Measurements from ENCODE around the gene SLC25A26.
A peak's percentile ranks its signal among the peaks of the same experiment; 100 is the strongest.
"Not testable (repeated sequence)": the region's sequence is repeated elsewhere in the genome, so short reads cannot be mapped to it uniquely, and the experiment has no call there.

The SLC25A26 gene

DNA sequence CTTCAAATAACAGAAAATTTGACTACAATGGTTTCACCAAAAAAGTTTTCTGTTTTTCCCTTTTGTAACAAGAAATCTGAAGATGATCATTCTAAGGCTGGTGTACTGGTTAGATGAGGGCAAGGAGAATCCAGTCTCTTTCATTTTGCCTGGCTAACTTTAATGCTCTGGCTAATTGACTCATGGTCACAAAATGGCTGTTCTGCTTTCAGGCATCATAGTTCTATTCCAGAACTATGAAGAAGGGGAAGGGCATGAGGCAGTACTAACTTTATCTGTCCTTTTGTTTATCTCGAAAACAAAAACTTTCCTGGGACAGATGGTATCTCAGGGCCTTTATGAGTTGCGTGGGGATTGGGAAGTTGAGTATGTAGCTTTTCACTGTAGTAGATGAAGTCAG lies 50.4 kb downstream of the SLC25A26 start:
- DNase-seq, result no peak

DNA sequence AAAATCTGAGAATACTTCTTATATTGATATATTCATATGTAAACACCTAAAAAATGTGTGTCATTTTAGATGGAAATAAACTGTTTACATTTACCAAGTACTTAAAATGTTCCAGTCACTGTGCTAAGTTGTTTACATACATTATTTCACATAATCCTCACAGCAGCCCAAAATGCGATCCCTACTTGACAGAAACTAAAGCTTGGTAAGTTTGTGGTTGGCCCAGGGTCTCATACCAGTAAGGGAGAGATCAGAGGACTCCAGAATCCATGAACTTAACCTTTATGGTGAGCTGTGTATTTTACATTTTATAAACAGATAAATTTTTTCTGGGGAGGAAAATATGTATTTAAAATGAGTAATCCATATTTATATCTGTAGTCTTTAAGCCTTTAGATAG lies 51.2 kb downstream of the SLC25A26 start:
- no peak for DNase-seq

DNA sequence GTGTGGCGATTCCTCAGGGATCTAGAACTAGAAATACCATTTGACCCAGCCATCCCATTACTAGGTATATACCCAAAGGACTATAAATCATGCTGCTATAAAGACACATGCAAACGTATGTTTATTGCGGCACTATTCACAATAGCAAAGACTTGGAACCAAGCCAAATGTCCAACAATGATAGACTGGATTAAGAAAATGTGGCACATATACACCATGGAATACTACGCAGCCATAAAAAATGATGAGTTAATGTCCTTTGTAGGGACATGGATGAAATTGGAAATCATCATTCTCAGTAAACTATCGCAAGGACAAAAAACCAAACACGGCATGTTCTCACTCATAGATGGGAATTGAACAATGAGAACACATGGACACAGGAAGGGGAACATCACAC lies 54.0 kb downstream of the SLC25A26 start:
- DNase-seq, result not testable (repeated sequence)

DNA sequence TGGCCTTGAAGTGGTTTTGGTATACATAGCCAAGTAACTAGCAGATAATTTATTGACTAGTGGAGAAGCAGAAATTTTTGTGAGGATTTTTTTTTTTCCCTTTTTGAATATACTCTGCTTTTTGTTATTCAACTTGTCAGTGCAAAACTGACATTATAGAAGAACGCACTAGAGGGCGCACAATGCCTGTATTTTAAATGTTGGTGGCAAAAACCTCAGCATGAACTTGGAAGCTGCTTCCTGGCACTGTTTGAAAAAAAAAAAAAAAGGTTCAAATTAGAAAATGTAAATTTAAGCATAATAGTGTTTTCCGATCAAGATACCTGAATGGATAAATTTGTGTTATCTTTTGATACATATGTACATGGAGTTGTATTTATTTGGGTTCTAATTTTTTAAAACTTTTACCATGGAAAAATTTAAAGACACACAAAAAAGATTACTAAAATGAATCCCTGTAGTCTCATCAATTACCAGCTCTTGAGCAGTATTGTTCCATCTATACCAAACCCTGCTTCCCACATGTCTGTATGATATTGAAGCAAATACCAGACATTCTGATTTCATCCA lies 56.0 kb downstream of the SLC25A26 start:
- DNase-seq, result peak; percentile 49

DNA sequence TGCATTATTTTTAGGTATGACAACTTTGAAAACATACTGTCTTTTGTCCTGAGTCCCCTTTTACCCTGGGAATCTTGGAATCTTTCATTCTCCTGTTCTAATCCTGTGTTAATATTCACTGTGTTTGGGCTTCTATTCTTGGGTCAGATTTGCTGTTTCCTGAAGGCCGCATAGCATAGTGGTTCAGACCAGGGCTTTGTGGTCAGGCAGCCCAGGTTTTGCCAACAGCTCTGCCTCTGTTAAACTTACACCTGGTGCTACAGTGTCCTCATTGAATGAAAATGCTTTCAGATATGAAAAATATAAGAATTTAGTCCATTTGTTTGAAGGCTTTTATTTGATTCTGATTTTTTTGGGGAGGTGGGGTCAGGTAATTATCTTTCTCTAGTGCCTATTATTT lies 58.4 kb downstream of the SLC25A26 start:
- no peak for DNase-seq

DNA sequence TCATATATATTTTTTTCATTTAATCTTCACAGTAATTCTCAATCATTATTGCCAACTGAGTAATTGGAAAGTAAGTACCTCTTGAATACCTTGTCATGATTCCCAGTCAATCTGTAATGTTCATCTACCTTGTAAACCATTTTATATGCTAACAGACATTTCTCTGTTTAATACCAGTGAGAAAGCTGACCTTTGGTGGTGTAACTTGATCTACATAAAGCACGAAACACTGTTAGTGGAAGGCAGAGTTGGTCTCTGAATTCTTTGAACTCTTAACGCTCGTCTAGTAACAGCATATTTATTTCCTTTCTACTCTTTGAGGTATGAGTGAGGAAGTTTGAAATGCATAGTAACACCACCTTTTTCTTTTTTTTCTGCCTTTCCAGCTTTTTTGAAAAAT lies 59.5 kb downstream of the SLC25A26 start:
- DNase-seq, result no peak

DNA sequence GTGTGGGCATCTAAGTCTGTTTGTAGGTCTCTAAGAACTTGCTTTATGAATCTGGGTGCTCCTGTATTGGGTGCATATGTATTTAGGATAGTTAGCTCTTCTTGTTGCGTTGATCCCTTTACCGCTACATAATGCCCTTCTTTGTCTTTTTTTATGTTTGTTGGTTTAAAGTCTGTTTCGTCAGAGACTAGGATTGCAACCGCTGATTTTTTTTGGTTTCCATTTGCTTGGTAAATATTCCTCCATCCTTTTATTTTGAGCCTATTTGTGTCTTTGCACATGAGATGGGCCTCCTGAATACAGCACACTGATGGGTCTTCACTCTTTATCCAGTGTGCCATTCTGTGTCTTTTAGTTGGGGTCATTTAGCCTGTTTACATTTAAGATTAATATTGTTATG lies 71.1 kb downstream of the SLC25A26 start:
- DNase-seq, result not testable (repeated sequence)

DNA sequence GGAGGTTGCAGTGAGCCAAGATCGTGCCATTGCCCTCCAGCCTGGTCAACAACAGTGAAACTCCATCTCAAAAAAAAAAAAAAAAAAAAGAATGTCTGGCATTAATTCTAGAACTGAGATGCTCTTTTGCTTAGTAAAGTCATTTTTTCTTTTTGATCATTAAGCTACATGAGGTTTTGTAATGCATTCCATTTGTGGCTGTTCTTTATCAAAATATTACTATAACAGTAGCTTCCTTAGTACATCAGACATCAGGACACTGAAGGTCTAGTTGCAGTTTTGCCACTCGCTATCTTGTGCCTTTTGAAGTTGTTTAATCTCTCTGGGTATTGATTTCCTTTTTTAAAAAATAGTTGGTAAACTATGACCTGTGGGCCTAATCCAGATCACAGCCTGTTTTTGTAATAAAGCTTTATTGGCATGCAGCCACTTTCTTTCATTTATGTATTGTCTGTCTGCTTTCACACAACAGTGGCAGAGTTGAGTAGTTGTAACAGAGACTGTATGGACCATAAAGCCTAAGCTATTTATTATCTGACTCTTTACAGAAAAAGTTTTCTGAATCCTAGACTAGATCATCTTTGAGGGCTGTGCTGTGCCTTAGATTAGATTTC lies 76.6 kb downstream of the SLC25A26 start:
- DNase-seq, result peak; percentile 9

DNA sequence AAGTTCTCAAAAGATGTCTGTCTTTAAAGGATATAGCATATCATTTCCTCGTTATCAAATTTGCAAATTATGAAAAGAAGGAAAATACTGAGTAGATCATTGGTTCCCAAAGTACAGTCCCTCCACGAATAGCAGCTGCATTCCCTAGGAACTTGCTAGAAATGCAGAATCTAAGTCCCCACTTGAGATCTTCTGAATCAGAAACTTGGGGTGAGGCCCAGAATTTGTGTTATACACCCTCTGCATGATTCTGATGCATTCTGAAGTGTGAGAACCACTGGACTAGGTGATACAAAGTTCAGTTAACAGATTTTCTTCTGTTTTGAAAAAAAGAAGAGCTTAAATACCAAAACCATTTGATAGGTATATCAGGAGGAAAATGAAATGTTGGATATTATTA lies 77.1 kb downstream of the SLC25A26 start:
- no peak for DNase-seq

DNA sequence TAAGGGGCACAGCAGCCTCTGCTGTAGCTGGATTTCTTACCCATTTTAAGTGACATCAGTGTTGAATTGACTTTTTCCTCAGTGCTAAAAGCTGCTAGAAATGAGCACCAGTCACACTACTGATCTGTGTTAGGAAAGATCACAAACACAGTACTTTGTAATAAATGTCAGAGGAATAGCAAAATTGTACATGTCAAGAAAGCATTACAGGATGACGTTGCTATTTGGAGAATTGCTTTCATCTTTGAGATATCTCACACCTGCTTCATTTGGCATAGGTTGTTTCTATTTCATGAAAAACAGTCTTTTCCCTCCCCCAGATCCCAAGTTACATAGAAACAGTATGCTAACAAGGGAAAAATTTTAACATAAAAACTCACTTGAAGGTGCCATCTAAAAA lies 77.8 kb downstream of the SLC25A26 start:
- DNase-seq, result no peak

DNA sequence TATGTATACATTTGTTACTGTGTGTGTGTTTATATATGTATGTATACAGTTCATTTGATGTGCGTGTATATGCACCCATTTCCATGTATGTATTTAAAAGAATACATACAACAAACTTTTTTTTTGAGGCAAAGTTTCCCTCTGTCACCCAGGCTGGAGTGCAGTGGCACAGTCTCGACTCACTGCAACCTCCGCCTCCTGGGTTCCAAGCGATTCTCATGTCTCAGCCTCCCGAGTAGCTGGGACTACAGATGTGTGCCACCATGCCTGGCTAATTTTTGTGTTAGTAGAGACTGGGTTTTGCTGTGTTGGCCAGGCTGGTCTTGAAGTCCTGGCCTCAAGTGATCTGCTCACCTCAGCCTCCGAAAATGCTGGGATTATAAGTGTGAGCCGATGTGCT lies 78.3 kb downstream of the SLC25A26 start:
- DNase-seq, result not testable (repeated sequence)

DNA sequence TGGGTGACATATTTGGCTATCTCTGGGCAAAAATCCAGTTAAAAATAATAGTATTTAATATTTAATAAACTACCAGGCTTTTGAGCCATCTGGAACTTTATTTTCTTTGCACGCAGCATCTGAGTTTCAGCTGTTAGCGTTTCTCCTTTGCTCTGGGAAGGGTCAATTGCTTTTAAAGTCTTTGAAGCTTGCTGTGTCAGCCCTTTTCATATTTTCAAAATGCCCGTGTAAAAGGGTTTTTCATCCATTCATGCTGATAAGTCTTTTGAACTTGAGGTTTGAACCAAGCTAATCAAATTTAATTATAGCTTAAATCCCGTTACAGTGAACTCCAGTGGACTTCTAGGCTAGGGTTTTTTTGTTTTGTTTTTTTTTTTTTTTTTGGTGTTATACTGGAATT lies 79.1 kb downstream of the SLC25A26 start:
- DNase-seq, result no peak

DNA sequence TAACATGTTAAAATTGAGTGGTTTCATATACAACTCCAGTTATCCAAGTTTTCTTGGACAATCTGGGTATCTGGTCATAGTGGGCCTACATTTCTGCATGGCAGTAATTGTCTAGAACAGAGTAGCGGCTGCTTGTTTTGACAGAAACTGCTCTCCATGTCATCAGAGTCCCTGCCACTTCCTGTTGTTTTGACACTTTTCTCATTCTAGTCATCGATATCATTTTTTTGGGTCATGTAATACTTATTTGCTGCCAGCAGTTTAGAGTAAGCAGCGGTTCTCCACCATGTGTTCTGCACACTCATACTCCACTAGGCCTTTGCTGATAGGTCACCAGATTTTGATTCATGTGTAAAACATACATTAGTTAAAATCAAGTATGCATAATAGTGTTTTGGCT lies 81.5 kb downstream of the SLC25A26 start:
- DNase-seq, result no peak

DNA sequence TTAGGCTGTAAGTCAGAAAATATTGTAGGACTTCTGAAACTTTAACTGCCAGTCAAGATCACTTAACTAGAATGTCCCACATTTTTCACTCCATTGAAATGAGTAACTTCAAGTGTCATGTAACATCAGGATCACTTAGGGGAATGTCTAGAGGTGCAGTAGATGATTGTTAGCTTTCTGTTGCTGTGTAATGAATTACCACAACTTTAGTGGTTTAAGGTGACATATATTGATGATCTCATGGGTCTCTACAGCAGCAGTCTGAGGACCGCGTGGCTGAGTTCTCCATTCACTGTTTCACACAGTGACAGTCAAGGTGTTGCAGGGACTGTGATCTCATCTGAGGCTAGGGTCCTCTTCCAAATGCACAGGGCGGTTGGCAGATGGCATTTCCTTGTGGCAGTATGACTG lies 82.7 kb downstream of the SLC25A26 start:
- no peak for DNase-seq

DNA sequence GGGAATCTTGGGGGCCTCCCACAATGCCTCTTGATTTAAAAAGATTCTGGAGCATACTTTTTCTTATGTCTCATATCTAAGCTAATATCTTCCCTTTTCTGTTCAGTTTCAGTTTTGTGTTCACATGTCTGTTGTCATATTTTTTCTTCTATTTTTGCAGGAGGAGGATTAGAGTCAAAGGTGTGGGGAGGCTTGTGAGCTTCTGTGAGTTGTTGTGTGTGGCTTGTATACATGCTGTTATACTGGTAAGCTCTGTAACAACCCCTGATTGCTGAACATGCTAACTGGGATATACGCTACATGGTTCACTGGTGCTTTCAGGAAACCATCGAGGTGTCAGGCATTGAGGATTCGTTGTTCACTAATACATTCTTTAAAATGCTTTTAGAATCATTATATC lies 83.5 kb downstream of the SLC25A26 start:
- DNase-seq, result no peak

DNA sequence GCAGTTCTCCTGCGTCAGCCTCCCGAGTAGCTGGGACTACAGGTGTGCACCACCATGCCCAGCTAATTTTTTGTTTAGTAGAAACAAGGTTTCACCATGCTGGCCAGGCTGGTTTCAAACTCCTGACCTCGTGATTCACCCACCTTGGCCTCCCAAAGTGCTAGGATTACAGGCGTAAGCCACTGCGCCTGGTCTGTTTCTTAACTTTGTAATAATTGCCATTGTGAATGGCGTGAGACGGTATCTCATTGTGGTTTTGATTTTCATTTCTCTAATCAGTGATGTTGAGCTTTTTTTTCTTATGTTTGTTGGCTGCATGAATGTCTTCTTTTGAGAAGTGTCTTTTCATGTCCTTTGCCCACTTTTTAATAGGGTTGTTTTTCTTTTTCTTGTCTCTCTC lies 85.3 kb downstream of the SLC25A26 start:
- not testable (repeated sequence) for DNase-seq

DNA sequence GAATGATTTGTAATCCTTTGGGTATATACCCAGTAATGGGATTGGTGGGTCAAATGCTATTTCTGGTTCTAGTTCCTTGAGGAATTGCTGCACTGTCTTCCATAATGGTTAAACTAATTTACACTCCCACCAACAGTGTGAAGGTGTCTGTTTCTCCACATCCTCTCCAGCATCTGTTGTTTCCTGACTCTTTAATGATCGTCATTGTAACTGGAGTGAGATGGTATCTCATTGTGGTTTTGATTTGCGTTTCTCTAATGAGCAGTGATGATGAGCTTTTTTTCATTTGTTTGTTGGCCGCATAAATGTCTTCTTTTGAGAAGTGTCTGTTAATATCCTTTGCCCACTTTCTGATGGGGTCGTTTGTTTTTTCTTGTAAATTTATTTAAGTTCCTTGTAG lies 86.2 kb downstream of the SLC25A26 start:
- not testable (repeated sequence) for DNase-seq

DNA sequence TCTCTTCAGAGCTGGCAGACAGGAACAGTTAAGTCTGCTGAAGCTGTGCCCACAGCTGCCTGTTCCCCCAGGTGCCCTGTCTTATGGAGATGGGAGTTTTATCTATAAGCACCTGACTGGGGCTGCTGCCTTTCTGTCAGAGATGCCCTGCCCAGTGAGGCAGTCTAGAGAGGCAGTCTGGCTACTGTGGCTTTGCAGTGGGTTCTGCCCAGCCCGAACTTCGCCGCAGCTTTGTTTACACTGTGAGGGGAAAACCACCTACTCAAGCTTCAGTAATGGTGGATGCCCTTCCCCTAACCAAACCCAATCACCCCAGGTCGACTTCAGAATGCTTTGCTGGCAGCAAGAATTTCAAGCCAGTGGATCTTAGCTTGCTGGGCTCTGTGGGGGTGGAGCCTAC lies 91.2 kb downstream of the SLC25A26 start:
- no peak for DNase-seq

DNA sequence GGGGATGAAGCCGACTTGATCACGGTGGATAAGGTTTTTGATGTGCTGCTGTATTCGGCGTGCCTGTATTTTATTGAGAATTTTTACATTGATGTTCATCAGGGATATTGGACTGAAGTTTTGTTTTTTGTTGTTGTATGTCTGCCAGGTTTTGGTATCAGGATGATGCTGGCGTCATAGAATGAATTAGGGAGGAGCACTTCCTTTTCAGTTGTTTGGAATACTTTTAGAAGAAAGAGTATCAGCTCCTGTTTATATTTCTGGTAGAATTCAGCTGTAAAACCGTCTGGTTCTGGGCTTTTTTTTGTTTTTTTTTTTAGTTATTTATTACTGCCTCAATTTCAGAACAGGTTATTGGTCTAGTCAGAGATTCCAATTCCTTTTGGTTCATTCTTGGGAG lies 93.7 kb downstream of the SLC25A26 start:
- DNase-seq, result no peak

DNA sequence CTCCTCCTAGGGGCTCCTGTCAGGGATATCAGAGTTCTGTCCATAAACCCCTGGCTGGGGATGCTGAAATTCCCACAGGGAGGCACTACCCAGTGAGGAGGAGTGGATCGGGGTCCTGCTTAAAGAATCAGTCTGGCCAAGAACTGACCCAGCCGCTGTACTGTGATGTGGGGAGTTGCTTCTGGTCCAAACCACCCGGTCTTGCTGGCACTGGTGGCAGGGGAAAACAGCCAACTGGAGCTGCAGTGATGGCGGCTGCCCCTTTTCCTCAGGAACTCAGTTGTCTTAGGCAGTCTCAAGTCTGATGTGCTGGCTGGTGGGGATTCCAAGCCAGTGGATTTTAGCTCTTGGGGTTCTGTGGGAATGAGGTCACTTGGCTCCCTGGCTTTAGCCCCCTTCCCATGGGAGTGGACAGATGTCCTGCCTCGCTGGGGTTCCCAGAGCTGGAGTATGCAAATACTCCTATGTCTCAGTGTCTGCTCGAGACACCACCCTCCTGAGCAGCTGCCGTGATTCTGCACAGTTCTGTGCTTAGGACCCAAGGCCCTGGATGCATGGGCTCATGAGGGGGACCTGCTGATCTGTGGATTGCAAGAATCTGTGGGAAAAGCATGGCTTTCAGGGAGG lies 97.1 kb downstream of the SLC25A26 start:
- no peak for DNase-seq

DNA sequence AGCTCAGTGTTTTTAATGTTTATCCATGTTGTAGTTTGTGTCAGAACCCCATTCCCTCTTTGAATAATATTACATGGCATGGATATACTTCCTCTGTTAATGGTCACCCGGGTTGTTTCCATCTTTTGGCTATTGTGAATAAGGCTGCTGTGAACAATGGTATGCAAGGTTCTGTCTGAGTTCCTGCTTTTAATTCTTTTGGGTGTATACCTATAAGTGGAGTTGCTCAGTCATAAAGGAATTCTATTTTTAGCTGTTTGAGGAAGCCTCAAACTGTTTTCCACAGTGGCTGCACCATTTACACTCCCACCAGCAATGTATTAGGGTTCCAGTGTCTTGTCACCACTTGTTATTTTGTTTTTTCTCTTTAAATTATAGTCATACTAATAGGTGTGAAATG lies 99.6 kb downstream of the SLC25A26 start:
- no peak for DNase-seq

DNA sequence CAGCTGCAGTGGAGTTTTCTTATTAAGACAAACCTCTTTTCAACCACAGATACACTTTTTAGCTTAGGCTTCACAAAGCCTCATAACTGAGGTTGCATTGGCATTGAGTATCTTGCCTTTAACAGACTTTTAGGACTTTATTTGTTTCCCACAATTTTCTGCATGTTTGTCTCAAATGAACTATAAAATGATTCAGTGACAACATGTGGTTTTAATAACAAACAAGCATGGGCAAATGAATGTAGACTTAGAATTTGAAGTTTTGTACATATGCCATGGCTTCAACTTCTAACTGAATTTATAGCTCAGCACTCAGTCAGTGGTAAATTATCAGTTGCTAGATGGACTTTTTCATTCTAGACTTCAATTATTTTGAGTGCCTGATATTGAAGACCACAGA lies 101.6 kb downstream of the SLC25A26 start:
- no peak for DNase-seq

DNA sequence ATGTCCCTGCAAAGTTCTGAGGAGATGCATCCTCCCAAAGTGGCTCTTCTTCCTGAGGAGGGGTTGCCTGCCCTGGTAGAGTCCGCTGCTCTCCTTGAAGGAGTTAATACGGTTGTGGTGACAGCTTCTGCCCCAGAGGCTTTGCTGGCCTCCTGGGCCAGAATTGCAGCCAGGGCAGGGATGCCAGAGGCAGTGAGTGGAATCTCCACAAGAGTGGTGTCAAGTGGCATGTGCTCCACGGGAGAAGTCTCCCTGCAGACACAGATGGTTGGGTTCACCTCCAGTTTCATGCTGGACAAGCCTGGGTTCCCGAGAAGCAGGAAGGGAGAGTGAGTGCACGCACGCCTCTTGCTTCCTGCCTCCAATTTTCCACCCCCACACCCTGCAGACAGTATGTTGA lies 105.5 kb downstream of the SLC25A26 start:
- no peak for DNase-seq

DNA sequence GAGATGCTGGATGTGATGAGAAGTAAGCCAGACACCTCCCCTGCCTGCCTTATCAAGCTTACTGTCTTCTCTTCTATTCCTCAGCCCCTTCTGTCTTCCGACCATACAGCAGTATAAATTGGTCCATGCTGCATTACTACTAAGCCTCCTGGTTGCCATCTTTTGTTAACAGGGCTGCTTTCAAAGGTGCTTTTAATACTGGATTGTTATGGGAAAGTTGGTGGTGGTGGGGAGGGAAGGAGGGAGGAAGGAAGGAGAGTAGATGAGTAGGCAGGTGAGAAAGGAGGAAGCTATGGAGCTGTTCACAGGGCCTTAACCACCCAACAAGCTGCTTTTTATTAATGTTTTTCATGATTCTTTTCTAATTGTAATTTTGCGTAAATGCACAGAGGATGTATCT lies 114.9 kb downstream of the SLC25A26 start:
- no peak for DNase-seq

DNA sequence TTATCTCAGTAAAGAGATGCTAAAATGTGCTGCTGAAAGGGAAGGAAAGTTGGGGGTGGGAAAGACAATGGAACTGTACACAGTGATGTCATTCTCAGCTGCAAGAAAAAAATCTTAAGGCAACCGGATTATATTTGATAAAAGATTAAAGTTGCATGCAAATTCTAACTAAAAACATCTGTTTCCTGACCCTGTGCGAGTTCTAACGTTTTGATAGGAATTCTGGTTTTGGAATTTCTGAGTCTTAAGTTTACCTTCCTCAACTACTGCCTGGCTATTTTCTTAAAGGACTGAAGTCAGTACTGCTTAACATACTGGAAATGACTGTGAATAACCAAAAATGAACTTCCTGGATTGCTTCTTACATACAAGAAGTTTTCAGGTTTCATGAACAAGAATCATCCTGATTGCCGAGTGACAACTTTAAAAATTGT lies 115.5 kb downstream of the SLC25A26 start:
- no peak for DNase-seq

All from NCI-H345 (cell line).